ENCODE data around the gene DRAM2.

GRCh38 chr1:111142356-111142975 is 2.6 kb upstream of the DRAM2 start:
- TF ChIP-seq CTCF (IDR thresholded peaks at IDR 0.05; ENCODE audit: poor library complexity) (no peak), EZH2phosphoT487 (IDR thresholded peaks at IDR 0.05; ENCODE audit: low read depth, severe bottlenecking, unreplicated experiment) (no peak)
